Liver (tissue), 3 donors: ENCODE results near the gene STK35.

Source experiments
- ATF3 ChIP-seq: IDR thresholded peaks from 2 replicates; pipeline ENCODE4 v1.6.1; 2016; ENCODE audit warnings: antibody characterized with exemption
- JUND ChIP-seq, 2 donors: IDR thresholded peaks; 2 replicates each; pipeline ENCODE4 v1.6.1; 2016; ENCODE audit warnings: antibody characterized with exemption in 2 of 2
- RAD21 ChIP-seq, 2 donors: IDR thresholded peaks; 2 replicates each; pipeline ENCODE4 v1.6.1; 2016; ENCODE audit warnings: antibody characterized with exemption in 2 of 2, mild to moderate bottlenecking in 2 of 2
- TAF1 ChIP-seq: conservative IDR thresholded peaks from 2 replicates; pipeline ENCODE4 v1.6.1; 2016; ENCODE audit warnings: antibody characterized with exemption, mild to moderate bottlenecking
- YY1 ChIP-seq: IDR thresholded peaks from 2 replicates; pipeline ENCODE4 v1.6.1; 2016; ENCODE audit warnings: antibody characterized with exemption, mild to moderate bottlenecking
- ZBTB33 ChIP-seq: IDR thresholded peaks from 2 replicates; pipeline ENCODE4 v1.6.1; 2016; ENCODE audit warnings: antibody characterized with exemption
- TF ChIP-seq, protein P1 (sequence below): fragments of 150-350 bp; IDR thresholded peaks from 2 replicates; pipeline ENCODE4 v1.5.1; 2017; ENCODE audit warnings: improper control_type of control experiment, low read depth, low read length; ENCODE audit not compliant: missing input control
- donor health status: healthy.
- donor health status: healthy.

DNA sequence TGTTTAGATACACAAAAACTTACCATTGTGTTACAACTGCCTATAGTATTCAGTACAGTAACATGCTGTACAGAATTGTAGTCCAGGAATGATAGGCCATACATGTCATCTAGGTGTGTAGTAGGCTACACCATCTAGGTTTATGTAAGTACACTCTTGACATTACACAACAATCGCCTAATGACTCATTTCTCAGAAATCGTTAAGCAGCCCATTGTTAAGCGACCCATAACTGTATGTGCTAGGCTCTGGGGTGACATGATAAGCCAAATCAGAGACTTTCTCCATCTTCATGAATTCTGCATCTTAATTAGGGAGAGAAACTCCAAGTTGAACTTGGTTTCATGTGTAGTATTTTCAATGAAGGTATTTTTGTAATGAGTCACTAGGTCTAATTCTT, 17.2 kb downstream of the STK35 start:
- no peak for TF ChIP-seq RAD21 (IDR thresholded peaks at IDR 0.05)
- TF ChIP-seq, protein P1, sequence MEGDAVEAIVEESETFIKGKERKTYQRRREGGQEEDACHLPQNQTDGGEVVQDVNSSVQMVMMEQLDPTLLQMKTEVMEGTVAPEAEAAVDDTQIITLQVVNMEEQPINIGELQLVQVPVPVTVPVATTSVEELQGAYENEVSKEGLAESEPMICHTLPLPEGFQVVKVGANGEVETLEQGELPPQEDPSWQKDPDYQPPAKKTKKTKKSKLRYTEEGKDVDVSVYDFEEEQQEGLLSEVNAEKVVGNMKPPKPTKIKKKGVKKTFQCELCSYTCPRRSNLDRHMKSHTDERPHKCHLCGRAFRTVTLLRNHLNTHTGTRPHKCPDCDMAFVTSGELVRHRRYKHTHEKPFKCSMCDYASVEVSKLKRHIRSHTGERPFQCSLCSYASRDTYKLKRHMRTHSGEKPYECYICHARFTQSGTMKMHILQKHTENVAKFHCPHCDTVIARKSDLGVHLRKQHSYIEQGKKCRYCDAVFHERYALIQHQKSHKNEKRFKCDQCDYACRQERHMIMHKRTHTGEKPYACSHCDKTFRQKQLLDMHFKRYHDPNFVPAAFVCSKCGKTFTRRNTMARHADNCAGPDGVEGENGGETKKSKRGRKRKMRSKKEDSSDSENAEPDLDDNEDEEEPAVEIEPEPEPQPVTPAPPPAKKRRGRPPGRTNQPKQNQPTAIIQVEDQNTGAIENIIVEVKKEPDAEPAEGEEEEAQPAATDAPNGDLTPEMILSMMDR = no peak
- no peak for TF ChIP-seq ZBTB33
- TF ChIP-seq JUND (IDR thresholded peaks at IDR 0.05) = no peak
- TF ChIP-seq YY1 = no peak
- no peak for TF ChIP-seq TAF1
- no peak for TF ChIP-seq ATF3
